NAMALWA (cell line): Measurements from ENCODE around the gene PLCB1.

Experiments used
- DNase-seq: peaks from one replicate; pipeline ENCODE4 v3.0.0-alpha.2; 2015; ENCODE audit warnings: low spot score

Gene PLCB1

GRCh38 chr20:8246153-8246552 lies 114.1 kb downstream of the PLCB1 start:
- DNase-seq, result no peak

GRCh38 chr20:8246716-8247115 lies 114.7 kb downstream of the PLCB1 start:
- DNase-seq, result no peak

GRCh38 chr20:8248051-8248450 lies 116.0 kb downstream of the PLCB1 start:
- no peak for DNase-seq

DNA sequence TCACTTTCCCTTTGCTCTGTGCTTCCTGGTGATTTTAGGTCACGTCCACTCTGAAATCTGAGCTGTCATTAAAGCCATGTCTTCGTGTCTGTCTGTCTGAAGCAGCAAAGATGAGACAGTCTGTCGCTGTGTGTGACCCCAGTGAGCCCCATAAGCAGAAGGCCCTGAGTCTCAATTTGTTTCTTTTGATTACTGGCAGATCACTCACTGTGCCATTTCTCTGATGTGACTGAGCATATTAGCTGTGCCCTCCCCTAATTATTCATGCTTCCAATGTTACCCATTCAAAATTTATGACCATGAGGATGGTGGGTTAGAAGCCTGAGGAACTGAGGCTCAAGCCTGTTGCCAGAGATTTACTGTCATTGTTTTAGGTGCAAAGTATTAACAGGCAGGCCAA lies 117.6 kb downstream of the PLCB1 start:
- no peak for DNase-seq

DNA sequence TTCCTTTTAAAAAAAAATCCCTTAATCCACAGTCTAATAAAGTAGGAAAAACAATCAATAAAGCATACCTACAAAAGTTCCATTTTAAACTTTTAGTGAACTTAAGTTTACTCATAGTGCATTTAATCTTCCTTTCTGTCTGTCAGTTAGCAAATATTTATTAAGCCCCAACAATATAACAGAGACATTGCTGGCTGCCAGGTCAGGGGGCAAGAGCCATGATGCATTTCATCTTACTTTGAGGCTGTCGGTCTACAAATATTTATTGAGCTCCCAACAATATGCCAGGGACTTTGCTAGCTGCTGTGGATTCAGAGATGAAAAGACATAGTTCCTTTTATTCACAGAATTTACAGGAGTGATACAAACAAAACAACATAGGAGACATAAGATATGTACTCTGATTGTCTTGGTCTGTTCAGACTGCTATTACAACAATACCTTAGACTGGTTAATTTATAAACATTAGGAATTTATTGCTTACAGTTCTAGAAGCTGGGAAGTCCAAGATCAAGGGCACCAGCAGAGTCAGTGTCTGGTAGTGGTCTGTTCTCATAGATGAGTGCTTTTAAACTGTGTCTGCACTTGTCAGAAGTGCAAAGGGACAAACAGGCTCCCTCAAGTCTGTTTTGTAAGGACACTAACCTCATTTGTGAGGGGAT lies 118.6 kb downstream of the PLCB1 start:
- DNase-seq, result no peak

DNA sequence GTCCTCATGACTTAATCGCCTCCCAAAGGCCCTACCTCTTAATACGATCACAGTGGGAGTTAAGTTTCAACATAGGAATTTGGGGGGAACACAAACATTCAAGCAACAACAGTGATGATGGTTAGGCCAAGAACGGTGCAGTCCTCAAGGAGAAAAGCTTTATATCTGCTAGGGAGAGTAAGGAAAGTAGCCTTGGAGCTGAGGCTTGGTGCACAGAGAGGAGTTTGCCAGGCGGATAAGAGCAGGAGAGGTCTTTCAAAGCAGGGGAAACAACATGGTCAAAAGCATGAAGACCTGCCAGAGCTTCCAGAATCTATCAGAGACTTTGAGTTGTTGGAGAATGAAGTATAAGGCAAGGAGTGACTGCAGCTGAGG lies 119.1 kb downstream of the PLCB1 start:
- no peak for DNase-seq

DNA sequence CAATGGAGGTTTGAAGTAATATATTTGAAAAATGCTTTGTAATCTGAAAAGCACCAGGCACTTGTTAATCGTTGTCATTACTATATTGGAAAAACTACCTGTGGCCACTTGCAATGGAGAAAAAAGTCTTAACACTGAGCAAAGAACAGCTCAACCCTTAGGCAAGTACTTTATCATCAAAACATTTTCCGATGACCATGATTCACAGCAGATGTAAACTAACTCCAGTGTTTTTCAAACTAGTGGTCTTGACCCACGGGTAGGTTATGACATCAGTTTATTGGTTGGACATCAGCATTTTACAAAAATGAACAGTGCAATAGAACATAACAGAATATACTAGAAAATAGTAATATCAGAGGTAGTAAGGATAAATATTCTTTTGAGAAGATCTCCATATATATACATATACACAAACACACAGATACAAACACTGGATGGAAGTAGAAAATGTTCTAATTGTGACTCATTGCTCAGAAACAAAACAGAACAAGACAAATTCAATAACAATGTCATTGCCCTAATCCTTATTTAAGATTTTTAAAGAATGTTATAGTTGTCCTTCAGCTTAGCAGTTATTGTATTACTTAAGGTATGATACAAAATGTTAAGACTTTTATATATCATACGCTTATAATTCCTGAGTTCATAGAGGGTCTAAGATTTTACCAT lies 123.0 kb downstream of the PLCB1 start:
- no peak for DNase-seq

GRCh38 chr20:8255945-8256632 lies 124.0 kb downstream of the PLCB1 start:
- no peak for DNase-seq

GRCh38 chr20:8260837-8261251 lies 128.8 kb downstream of the PLCB1 start:
- DNase-seq, result no peak

DNA sequence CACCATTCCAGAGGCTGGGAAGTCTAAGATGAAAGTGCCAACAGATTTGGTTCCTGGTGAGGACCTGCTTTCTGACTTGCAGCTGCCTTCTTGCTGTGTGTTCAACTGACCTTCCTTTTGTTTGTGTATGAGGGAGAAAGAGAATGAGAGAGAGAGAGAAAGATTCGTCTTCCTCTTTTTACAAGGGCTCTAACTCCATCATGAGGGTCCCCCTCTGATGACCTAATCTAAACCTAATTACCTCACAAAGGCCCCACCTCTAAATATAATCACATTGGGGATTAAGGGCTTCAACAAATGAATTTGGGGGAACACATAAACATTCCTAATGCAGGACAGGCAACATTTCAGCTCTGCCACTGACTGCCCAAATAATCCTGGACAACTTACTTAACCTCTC lies 130.7 kb downstream of the PLCB1 start:
- no peak for DNase-seq

- no peak for DNase-seq
Measured at GRCh38 chr20:8265588-8265987, 133.5 kb downstream of the PLCB1 start.

DNA sequence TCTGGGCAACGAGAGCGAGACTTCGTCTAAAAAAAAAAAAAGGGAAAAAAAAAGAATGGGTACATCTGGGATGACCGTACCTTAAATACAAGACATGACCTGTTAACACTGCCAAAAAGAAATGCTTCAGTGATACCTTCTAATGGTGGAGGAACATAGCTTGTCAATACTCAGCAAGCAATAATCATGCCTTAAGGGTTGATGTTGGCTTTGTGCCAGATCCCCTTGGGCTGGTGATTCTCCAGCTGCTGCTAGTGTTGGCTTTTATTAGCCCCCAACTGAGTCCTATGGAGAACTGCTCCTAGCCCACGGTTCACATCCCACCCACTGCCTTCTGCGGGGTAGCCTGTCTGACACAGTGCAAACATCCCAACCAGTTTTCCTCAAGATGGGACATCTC lies 134.9 kb downstream of the PLCB1 start:
- DNase-seq, result no peak

- no peak for DNase-seq
Measured at GRCh38 chr20:8271727-8272126, 139.7 kb downstream of the PLCB1 start.

DNA sequence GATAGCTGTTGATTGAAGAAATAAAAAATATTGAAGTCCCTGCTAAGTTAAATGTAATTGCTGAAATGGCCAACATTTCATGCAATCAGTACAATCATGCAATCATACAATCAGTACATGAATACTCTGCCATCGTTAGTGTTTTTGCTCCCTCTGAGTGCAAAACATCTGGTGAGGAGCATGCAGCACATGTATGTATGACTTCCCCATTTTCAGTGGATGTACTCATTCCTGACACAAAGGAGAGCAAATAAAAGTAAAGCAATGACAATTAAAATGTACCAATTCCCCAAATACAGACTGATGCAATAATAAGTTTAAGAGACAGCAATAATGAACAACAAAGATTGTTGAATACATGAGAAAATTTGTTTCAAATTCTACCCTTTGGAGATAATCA lies 140.7 kb downstream of the PLCB1 start:
- peak; percentile 5 for DNase-seq

DNA sequence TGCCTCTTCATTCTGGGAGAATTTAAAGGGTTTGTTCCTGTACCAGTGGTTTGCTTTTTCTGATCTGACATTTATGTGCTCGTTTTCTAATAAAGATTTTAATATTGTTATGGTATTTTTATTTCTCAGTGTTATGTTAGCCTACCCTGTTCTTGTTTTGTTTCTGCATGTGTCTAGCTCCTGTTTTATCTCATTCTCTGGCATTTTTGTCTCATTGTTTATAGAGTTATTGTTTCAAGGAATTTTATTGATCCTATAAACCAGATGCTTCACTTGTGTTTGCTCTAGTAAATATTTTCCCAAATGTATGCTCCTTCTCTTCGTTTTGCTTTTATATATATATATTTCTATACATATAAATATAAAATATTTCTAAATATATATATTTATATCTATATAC lies 152.8 kb downstream of the PLCB1 start:
- DNase-seq, result no peak

DNA sequence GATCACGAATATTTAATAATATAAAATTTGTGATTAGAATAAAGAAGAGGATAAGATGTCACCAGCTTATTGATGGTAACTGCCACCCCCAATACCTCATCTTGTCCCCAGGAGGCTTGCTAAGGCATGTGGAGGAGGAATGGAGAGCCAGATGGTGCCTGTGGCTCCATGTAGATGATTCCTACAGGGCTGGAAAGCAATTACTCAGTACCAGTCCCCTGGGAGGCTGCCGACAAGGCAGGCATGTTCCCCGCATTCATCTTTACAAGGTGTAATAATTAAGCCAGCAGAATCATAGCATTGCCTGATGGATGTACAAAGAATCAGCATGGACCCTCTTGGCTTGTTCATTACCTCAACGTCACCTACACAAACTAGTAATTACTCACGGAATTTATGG lies 155.3 kb downstream of the PLCB1 start:
- DNase-seq, result no peak

DNA sequence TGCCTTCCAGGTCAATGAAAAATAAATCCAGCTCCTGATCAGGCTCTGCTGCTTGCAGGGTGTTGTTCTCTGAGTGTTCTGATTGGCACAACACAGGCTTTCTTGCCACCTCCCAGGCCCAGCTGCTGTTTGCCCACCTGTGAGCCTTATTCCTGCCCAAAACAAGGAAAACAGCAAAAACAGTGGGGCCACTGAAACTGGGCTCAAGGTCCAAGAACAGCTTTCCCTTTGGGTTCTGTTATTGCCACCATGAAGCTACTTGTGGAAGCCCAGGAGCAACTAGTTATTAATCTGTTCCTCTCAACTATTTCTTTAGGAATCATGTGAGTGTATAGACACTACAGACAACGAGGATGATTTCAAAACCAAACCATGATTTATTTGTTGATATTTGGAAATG lies 159.1 kb downstream of the PLCB1 start:
- no peak for DNase-seq

DNA sequence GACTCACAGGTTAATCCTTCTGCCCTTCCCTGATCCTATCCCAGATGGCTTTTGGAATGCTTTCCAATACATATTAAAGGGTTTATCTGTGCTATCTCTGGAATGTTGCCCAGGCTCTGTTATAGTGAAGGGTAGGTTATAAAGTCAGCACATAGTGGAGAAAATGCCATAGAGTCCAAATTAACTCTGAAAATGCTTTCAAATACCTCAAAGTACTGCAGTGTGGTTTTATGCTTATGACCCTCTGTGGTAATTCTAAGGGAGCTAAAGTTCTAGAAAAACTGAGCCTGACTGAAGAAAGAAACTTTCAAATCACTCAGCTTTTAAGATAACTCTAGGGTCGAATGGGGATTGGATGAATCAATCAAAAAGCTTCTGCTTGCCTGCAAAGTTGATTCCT lies 159.8 kb downstream of the PLCB1 start:
- no peak for DNase-seq

GRCh38 chr20:8292793-8293192 lies 160.7 kb downstream of the PLCB1 start:
- no peak for DNase-seq

- DNase-seq, result no peak
Measured at GRCh38 chr20:8293750-8294149, 161.7 kb downstream of the PLCB1 start.

DNA sequence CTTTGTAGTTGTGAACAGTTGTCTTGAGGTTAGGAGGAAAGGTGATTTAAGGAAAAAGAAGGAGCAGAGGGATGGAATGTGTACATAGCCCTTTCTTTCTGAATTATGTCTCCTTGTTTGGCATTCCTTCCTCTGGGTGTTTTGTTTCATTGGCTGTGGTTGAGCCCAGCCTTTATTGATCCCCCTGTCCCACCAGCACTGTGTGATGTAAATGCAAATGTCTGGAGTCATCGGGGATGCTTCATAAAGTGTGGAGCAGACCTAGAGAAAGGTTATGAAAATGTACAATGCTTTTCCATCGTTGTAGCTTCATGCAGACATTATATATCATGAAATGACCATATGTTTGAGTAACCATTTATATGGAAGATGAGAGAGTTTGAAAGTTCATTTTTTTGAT lies 164.5 kb downstream of the PLCB1 start:
- no peak for DNase-seq

GRCh38 chr20:8298426-8299043 lies 166.5 kb downstream of the PLCB1 start:
- no peak for DNase-seq

DNA sequence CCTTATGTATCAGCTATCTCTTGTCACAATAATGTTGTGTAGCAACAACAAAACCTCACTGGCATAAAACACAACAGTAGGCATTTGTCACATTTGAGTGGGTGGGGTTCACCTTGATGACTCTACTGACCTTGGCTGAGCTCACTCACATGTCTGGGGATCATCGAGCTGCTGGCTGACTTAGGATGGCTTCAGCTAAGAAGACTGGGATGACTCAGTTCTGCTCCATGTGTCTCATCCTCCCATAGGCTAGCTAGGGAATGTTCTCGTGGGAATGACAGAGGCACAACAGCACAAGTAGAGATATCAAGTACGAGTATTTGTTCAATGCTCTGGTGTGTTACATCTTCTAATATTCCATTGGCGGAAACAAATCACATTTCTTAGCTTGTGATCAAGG lies 167.9 kb downstream of the PLCB1 start:
- DNase-seq, result no peak
